Keratinocyte (primary cell): ENCODE measurements around the gene RBMS3. TPM values are rescaled to one million over a fixed set of nuclear protein-coding genes. Genes with fewer than 3 reads are reported as not detected.

ENCODE experiments used
- DNase-seq: peaks from one replicate; pipeline ENCODE4 v3.0.0-alpha.2; 2011; ENCODE audit warnings: low read depth, missing footprints, low spot score
- FAIRE-seq: peaks from 2 replicates; lab custom pipeline; 2011; peaks lifted over from hg19 to GRCh38; lab: Jason Lieb, UNC
- H2AFZ ChIP-seq: 2 replicates; pipeline ENCODE4 v1.6.0; 2012; ENCODE audit warnings: low read length, control low read depth, inconsistent platforms; ENCODE audit not compliant: control insufficient read depth
- H3K27ac ChIP-seq: 2 replicates; pipeline ENCODE4 v1.5.1; 2011; ENCODE audit warnings: low read length; ENCODE audit not compliant: control insufficient read depth, insufficient read depth
- H3K27me3 ChIP-seq: 3 replicates; pipeline ENCODE4 v1.6.0; 2011; ENCODE audit warnings: low read length; ENCODE audit not compliant: control insufficient read depth, insufficient read depth; ENCODE audit errors: extremely low read depth
- H3K36me3 ChIP-seq, 2 experiments: 2 replicates in 1 of 2; 3 replicates in 1 of 2; pipeline ENCODE4 v1.5.1; 2011; ENCODE audit warnings: low read length in 2 of 2, mild to moderate bottlenecking in 1 of 2; ENCODE audit not compliant: control insufficient read depth in 2 of 2, insufficient read depth in 2 of 2; ENCODE audit errors: extremely low read depth in 1 of 2
- H3K4me1 ChIP-seq: 3 replicates; pipeline ENCODE4 v1.5.1; 2011; ENCODE audit warnings: low read length; ENCODE audit not compliant: control insufficient read depth, insufficient read depth; ENCODE audit errors: extremely low read depth
- H3K4me2 ChIP-seq: 3 replicates; pipeline ENCODE4 v1.6.0; 2011; ENCODE audit warnings: low read depth, low read length; ENCODE audit not compliant: control insufficient read depth, insufficient read depth; ENCODE audit errors: extremely low read depth
- H3K4me3 ChIP-seq, 3 experiments: fragments of 200-600 bp in 1 of 3; sonication (generic) in 1 of 3; 2 replicates in 2 of 3; 3 replicates in 1 of 3; pipeline ENCODE4 v1.5.1; 2011 to 2016; ENCODE audit warnings: low read length in 3 of 3, mild to moderate bottlenecking in 3 of 3, control low read depth in 2 of 3, inconsistent platforms in 1 of 3, low read depth in 1 of 3, mixed read lengths in 1 of 3, mixed run types in 1 of 3, moderate library complexity in 1 of 3; ENCODE audit not compliant: control insufficient read depth in 2 of 3, insufficient read depth in 2 of 3; ENCODE audit errors: extremely low read depth in 1 of 3
- H3K79me2 ChIP-seq: 2 replicates; pipeline ENCODE4 v1.6.0; 2012; ENCODE audit warnings: low read length; ENCODE audit not compliant: control insufficient read depth, insufficient read depth
- H3K9ac ChIP-seq: 3 replicates; pipeline ENCODE4 v1.6.0; 2011; ENCODE audit warnings: low read length; ENCODE audit not compliant: control insufficient read depth, insufficient read depth; ENCODE audit errors: extremely low read depth
- H3K9me1 ChIP-seq: 3 replicates; pipeline ENCODE4 v1.6.0; 2011; ENCODE audit warnings: low read length; ENCODE audit not compliant: control insufficient read depth, insufficient read depth; ENCODE audit errors: extremely low read depth
- H3K9me3 ChIP-seq: 2 replicates; pipeline ENCODE4 v1.5.1; 2012; ENCODE audit warnings: low read depth, low read length; ENCODE audit not compliant: control insufficient read depth
- H4K20me1 ChIP-seq: 3 replicates; pipeline ENCODE4 v1.6.0; 2011; ENCODE audit warnings: low read length; ENCODE audit not compliant: control insufficient read depth, insufficient read depth; ENCODE audit errors: extremely low read depth
- EZH2 ChIP-seq: IDR thresholded peaks from one replicate; pipeline ENCODE4 v1.6.1; 2012; ENCODE audit warnings: inconsistent platforms, mild to moderate bottlenecking, low read length, moderate library complexity
- dilution Hi-C: fragments of 300-500 bp; cut with MboI; formaldehyde crosslinking; loops from one replicate; pipeline ENCODE4 v1.7.0; 2020; ENCODE audit warnings: low sequenced_read_pairs; ENCODE audit not compliant: extremely low pct_ligation_motif_present
- polyA plus RNA-seq, 5 experiments: library from polyadenylated mRNA; depleted of rRNA in 3 of 5; stranded (reverse) in 3 of 5; stranded (forward) in 1 of 5; unstranded in 1 of 5; fragments of >200 nt; gene quantifications; 1 replicate in 1 of 5; 2 replicates in 3 of 5; 3 replicates in 1 of 5; pipeline versions ENCODE4 v1.2.1 to v1.2.3, GENCODE V29; 2011 to 2012; ENCODE audit warnings: missing spikeins in 2 of 5, low read depth in 1 of 5, low replicate concordance in 1 of 5
- TF ChIP-seq, protein P1 (sequence below), 3 experiments: IDR thresholded peaks in 1 of 3; conservative IDR thresholded peaks in 1 of 3; optimal IDR thresholded peaks in 1 of 3; 2 replicates in 2 of 3; 3 replicates in 1 of 3; pipeline versions ENCODE3 to v1.5.1; 2011; ENCODE audit warnings: low read length in 3 of 3, mild to moderate bottlenecking in 3 of 3, moderate library complexity in 2 of 3, control low read depth in 1 of 3, inconsistent platforms in 1 of 3; ENCODE audit not compliant: insufficient read depth in 2 of 3; ENCODE audit errors: extremely low read depth in 1 of 3

RBMS3 gene
- polyA plus RNA-seq, 1 donor (not counting 4 experiments of a cell fraction or from before 2014, with no cell fraction given), result 2.3 TPM

DNA sequence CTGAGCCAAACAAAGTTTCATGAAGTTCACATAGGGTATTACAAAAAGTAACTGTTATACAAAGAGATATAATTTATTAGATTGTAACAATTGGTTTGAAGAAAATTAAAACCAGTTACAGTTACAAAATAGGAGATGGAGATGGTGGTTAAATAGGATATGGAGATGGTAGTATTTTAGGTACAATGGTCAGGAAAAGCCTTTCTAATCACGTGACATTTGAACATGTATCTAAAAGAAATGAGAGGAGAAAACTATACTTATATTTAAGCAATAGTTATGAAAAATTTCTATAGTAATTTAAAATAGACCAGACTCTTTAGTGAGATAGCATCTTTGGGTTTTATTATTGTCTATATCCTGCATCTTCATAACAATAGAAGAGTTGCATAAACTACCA, 312.9 kb downstream of the RBMS3 start:
- no peak for TF ChIP-seq EZH2
- TF ChIP-seq, protein P1, sequence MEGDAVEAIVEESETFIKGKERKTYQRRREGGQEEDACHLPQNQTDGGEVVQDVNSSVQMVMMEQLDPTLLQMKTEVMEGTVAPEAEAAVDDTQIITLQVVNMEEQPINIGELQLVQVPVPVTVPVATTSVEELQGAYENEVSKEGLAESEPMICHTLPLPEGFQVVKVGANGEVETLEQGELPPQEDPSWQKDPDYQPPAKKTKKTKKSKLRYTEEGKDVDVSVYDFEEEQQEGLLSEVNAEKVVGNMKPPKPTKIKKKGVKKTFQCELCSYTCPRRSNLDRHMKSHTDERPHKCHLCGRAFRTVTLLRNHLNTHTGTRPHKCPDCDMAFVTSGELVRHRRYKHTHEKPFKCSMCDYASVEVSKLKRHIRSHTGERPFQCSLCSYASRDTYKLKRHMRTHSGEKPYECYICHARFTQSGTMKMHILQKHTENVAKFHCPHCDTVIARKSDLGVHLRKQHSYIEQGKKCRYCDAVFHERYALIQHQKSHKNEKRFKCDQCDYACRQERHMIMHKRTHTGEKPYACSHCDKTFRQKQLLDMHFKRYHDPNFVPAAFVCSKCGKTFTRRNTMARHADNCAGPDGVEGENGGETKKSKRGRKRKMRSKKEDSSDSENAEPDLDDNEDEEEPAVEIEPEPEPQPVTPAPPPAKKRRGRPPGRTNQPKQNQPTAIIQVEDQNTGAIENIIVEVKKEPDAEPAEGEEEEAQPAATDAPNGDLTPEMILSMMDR (optimal IDR thresholded peaks at IDR 0.05 in 1 of 3, IDR thresholded peaks at IDR 0.05 in 1 of 3, conservative IDR thresholded peaks at IDR 0.05 in 1 of 3; ENCODE audit: extremely low read depth in 1 of 3, insufficient read depth in 2 of 3, low read length in 3 of 3), result no peak
- Histone ChIP-seq H3K9me3 (no peaks in the 10 kb centered on the region), H3K9me1 (no peaks in the 10 kb centered on the region), H3K79me2 (no peaks in the 10 kb centered on the region), H3K9ac (no peak overlapping the region), H2AFZ (no peak overlapping the region), H3K4me1 (no peaks in the 10 kb centered on the region), H3K27me3 (no peaks in the 10 kb centered on the region), H3K4me2 (no peak overlapping the region), H4K20me1 (no peaks in the 10 kb centered on the region), H3K27ac (no peak overlapping the region), H3K36me3 (no peaks in the 10 kb centered on the region), H3K4me3 (no peak overlapping the region)
- no peak for DNase-seq
- dilution Hi-C loops, result no loop called here
- FAIRE-seq, result no peak

DNA sequence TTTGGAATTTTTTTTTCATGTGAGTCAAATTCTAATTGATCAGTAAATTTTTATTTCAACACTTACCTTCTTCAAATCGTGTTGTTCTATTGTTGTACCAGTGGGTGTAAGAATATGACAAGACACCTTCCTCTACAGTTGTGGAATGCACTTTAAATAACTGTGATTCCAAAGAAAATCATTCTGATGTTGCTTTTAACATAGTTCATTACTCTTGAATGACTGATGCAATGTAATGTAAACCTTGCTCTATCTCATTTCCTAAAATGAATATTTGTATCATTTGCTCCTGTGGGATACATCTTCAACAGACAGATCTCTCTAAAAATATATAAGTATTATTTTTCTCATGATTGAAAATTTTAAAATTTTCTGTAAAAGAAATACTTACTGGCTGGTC, 313.4 kb downstream of the RBMS3 start:
- Histone ChIP-seq H3K4me3 (no peak overlapping the region), H3K36me3 (no peaks in the 10 kb centered on the region), H3K27me3 (no peaks in the 10 kb centered on the region), H3K9ac (no peak overlapping the region), H4K20me1 (no peaks in the 10 kb centered on the region), H3K9me3 (no peaks in the 10 kb centered on the region), H3K9me1 (no peaks in the 10 kb centered on the region), H3K79me2 (no peaks in the 10 kb centered on the region), H3K4me1 (no peaks in the 10 kb centered on the region), H3K27ac (no peak overlapping the region), H2AFZ (no peak overlapping the region), H3K4me2 (no peak overlapping the region)
- no peak for TF ChIP-seq EZH2
- TF ChIP-seq, protein P1 (optimal IDR thresholded peaks at IDR 0.05 in 1 of 3, IDR thresholded peaks at IDR 0.05 in 1 of 3, conservative IDR thresholded peaks at IDR 0.05 in 1 of 3; ENCODE audit: extremely low read depth in 1 of 3, insufficient read depth in 2 of 3, low read length in 3 of 3), result no peak
- dilution Hi-C loops, result no loop called here
- DNase-seq (no peak), FAIRE-seq (no peak)
